K562 (cell line): ENCODE results near the gene AMIGO3. TPM values are rescaled to one million over a fixed set of nuclear protein-coding genes. Genes with fewer than 3 reads are reported as not detected.

ENCODE experiments used
- ATAC-seq: fragments of 200-7000 bp; cut with Tn5 transposase; 3 replicates; pipeline ENCODE4 v1.9.1; 2020; ENCODE audit warnings: moderate library complexity
- BruUV-seq: library from RNA; stranded (reverse); fragments of 400-500 nt; replicated peaks from 2 replicates; lab custom pipeline; 2021; lab: Mats Ljungman, UMichigan
- CTCF ChIA-PET: fragments of 300-600 bp; formaldehyde crosslinking; extraction: SDS; loops from one replicate; lab custom pipeline; 2021; ENCODE audit warnings: low intra/inter-chr PET ratio; lab: Yijun Ruan, JAX
- POLR2A ChIA-PET: fragments of 300-600, 350-650 bp; sonication (Branson Sonifier 250); formaldehyde crosslinking; extraction: SDS; loops from one replicate; lab custom pipeline; 2021; ENCODE audit warnings: antibody characterized with exemption, inconsistent platforms; lab: Yijun Ruan, JAX
- DNase-seq, 4 experiments: peaks; one replicate each; pipeline versions ENCODE4 v3.0.0 to v3.0.0-alpha.2; 2011 to 2018; ENCODE audit warnings: low spot score in 3 of 4, mixed read lengths in 3 of 4; ENCODE audit errors: extremely low read depth in 1 of 4
- FAIRE-seq: peaks from 2 replicates; lab custom pipeline; 2011; peaks lifted over from hg19 to GRCh38; lab: Jason Lieb, UNC
- H2AFZ ChIP-seq: 2 replicates; pipeline ENCODE4 v1.6.0; 2011; ENCODE audit warnings: low read depth, low read length, control low read depth, inconsistent platforms
- H3K27ac ChIP-seq: fragments of 200-600 bp; 3 replicates; pipeline ENCODE4 v1.8.0; 2011; ENCODE audit warnings: low read depth, mild to moderate bottlenecking, control low read depth, inconsistent platforms, low read length, moderate library complexity, mixed read lengths; ENCODE audit errors: extremely low read depth
- H3K27me3 ChIP-seq, 2 experiments: fragments of 300-600 bp in 1 of 2; 2 replicates in 1 of 2; 3 replicates in 1 of 2; pipeline versions ENCODE4 v1.6.0 to v1.8.0; 2011; ENCODE audit warnings: inconsistent platforms in 2 of 2, low read length in 2 of 2, mild to moderate bottlenecking in 1 of 2, mixed read lengths in 1 of 2, moderate library complexity in 1 of 2; ENCODE audit not compliant: control insufficient read depth in 2 of 2, insufficient read depth in 2 of 2
- H3K36me3 ChIP-seq: fragments of 300-600 bp; 3 replicates; pipeline ENCODE4 v1.8.0; 2011; ENCODE audit warnings: mild to moderate bottlenecking, low read length, inconsistent platforms; ENCODE audit not compliant: control insufficient read depth, insufficient read depth
- H3K4me1 ChIP-seq, 2 experiments: fragments of 200-600 bp in 1 of 2; replicated peaks in 1 of 2; 2 replicates in 1 of 2; 3 replicates in 1 of 2; pipeline versions ENCODE4 v1.5.1 to v1.8.0; 2011; ENCODE audit warnings: inconsistent platforms in 2 of 2, low read length in 2 of 2, mild to moderate bottlenecking in 1 of 2, mixed read lengths in 1 of 2, moderate library complexity in 1 of 2; ENCODE audit not compliant: control insufficient read depth in 2 of 2, insufficient read depth in 2 of 2
- H3K4me2 ChIP-seq: 2 replicates; pipeline ENCODE4 v1.6.1; 2011; ENCODE audit warnings: low read length, control low read depth, inconsistent platforms, mixed read lengths; ENCODE audit not compliant: insufficient read depth
- H3K4me3 ChIP-seq: fragments of 200-600 bp; sonication (generic), shearing (Covaris generic); 2 replicates; pipeline ENCODE4 v1.5.1; 2016; ENCODE audit warnings: control low read depth, inconsistent platforms
- H3K79me2 ChIP-seq: fragments of 200-600 bp; 3 replicates; pipeline ENCODE4 v1.8.0; 2011; ENCODE audit warnings: low read length, inconsistent platforms; ENCODE audit not compliant: control insufficient read depth, insufficient read depth
- H3K9ac ChIP-seq, 2 experiments: 2 replicates each; pipeline versions ENCODE4 v1.6.0 to v1.6.1; 2011; ENCODE audit warnings: low read depth in 2 of 2, low read length in 2 of 2, control low read depth in 1 of 2, inconsistent platforms in 1 of 2, mild to moderate bottlenecking in 1 of 2, mixed read lengths in 1 of 2; ENCODE audit not compliant: insufficient read depth in 1 of 2
- H3K9me1 ChIP-seq: one replicate; pipeline ENCODE4 v1.6.0; 2011; ENCODE audit warnings: inconsistent platforms, mild to moderate bottlenecking, low read length, moderate library complexity; ENCODE audit not compliant: control insufficient read depth, insufficient read depth
- H3K9me3 ChIP-seq: replicated peaks from 2 replicates; pipeline ENCODE4 v1.5.1; 2011; ENCODE audit warnings: low read depth, low read length, inconsistent platforms; ENCODE audit not compliant: control insufficient read depth, insufficient read depth
- H4K20me1 ChIP-seq: replicated peaks from 2 replicates; pipeline ENCODE4 v1.6.1; 2011; ENCODE audit warnings: low read length, inconsistent platforms, mixed read lengths; ENCODE audit not compliant: control insufficient read depth, insufficient read depth
- GATA2 ChIP-seq: sonication (generic); formaldehyde crosslinking; IDR thresholded peaks from 2 replicates; pipeline ENCODE4 v1.4.0; 2020; ENCODE audit warnings: mild to moderate bottlenecking, missing genetic modification reagents
- MED1 ChIP-seq: sonication (generic); formaldehyde crosslinking; IDR thresholded peaks from 2 replicates; pipeline ENCODE4 v1.8.1; 2023; ENCODE audit warnings: missing genetic modification reagents, borderline replicate concordance
- POLR2AphosphoS2 ChIP-seq: IDR thresholded peaks from 2 replicates; pipeline ENCODE4 v1.6.1; 2012; ENCODE audit warnings: low read length, improper control_type of control experiment
- WGBS: fragments of 100-300 bp; shearing (Covaris generic); methylation state at CpG from one replicate; pipeline ENCODE4 v1.1.6; 2016; ENCODE audit warnings: low coverage, mixed read lengths; ENCODE audit not compliant: insufficient coverage; ENCODE audit errors: missing lambda C conversion rate; 5-methylcytosine and 5-hydroxymethylcytosine counted together
- in situ Hi-C: fragments of 300-500 bp; cut with MboI; formaldehyde crosslinking; loops from 4 replicates; pipeline ENCODE4 v1.15.0; 2018; ENCODE audit warnings: inconsistent platforms, mixed read lengths
- intact Hi-C: fragments of 100-400 bp; cut with micrococcal nuclease; formaldehyde crosslinking; loops from 2 replicates; pipeline ENCODE4 v1.14.2; 2022
- polyA plus RNA-seq, 8 experiments: library from polyadenylated mRNA; depleted of rRNA in 4 of 8; stranded (reverse) in 5 of 8; unstranded in 3 of 8; fragments of >200 nt; fragmentation: Nextera tagmentation in 2 of 8; fragmentation: Illumina TruSeq in 1 of 8; extraction: Ambion mirVana in 2 of 8; extraction: Trizol in 1 of 8; gene quantifications; 2 replicates each; pipeline versions ENCODE4 v1.2.1 to v1.2.3, GENCODE V29; 2011 to 2014; ENCODE audit warnings: inconsistent platforms in 1 of 8, missing spikeins in 1 of 8
- total RNA-seq, 7 experiments: library from RNA; depleted of rRNA in 6 of 7; stranded (reverse); fragments of >200 nt in 6 of 7; fragmentation: Illumina TruSeq in 2 of 7; extraction: Trizol in 2 of 7; gene quantifications; 2 replicates each; pipeline versions ENCODE4 v1.2.1 to v1.2.3, GENCODE V29; 2011 to 2021; ENCODE audit warnings: low replicate concordance in 1 of 7
- TF ChIP-seq, protein P1 (sequence below): sonication (generic); formaldehyde crosslinking; IDR thresholded peaks from 2 replicates; pipeline ENCODE4 v1.8.1; 2022; ENCODE audit warnings: missing genetic modification reagents
- TF ChIP-seq, protein P2 (sequence below): fragments of 450-650 bp; IDR thresholded peaks from 2 replicates; pipeline ENCODE4 v1.6.1; 2016; ENCODE audit warnings: antibody characterized with exemption

AMIGO3 gene
- total and polyA plus RNA-seq, 9 of the 15 experiments (the other 6 are each of a cell fraction or from before 2014, with no cell fraction given) = 0.13 to 2.8 (median 0.44) TPM; not detected in 4

DNA sequence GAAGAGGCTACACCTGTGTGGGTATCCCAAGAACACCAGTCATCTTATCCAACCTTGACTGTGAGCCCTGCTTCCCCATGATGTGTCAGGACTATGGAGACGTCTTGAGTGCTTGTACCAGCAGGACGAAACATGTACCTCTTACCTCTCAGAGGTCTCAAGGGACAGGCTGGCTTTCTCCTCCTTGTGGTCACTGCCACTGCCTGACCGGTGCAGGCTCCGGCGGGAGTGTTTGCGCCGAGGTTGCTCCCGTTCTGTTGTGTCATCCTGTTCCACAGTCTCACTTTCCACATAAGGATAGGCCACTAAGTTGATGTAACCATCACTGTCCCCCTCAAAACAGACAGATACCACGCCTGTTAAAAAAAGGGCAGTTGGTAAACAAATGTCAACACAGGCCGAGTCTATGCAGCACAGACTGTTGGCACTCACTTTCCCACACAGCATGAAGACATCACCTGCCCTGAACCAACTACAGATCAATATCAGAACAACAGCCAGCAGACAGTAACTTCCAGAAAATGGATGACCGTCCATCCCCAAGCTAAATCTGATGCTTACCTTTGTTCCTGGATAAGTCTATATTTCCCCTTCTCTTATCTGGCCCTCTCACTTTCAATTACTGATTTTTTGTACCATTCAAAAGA, 18.7 kb upstream of the AMIGO3 start:
- CTCF ChIA-PET = no interaction called here
- intact Hi-C loops (no loop called here), in situ Hi-C loops (no loop called here)
- no peak for TF ChIP-seq MED1 (CRISPR knock-in tag)
- BruUV-seq = no TSS peak
- H3K36me3 ChIP-seq = peaks cover 57% of the 10 kb centered on the region
- no peak overlapping the region; a peak in 1 of 4 replicates for H3K9ac ChIP-seq
- ATAC-seq (no peak), FAIRE-seq (no peak), DNase-seq (no peak)
- H3K9me3 ChIP-seq = no peaks in the 10 kb centered on the region
- H3K4me2 ChIP-seq = no peak overlapping the region
- H3K27me3 ChIP-seq = no peaks in the 10 kb centered on the region
- H3K79me2 ChIP-seq = no peaks in the 10 kb centered on the region; the same call in 1 of the 3 replicates
- H2AFZ ChIP-seq = no peak overlapping the region
- POLR2A ChIA-PET = interaction anchor here (0.5 to 1.4 kb wide), 2 partner anchors 14 to 377 kb away, joined by 3 to 4 read pairs; partner anchors contain the start of gene GMPPB
- H3K27ac ChIP-seq = no peak overlapping the region
- no peaks in the 10 kb centered on the region for H4K20me1 ChIP-seq
- 90% methylated on average over 6 of the region's 11 CpGs for WGBS
- no peaks in the 10 kb centered on the region for H3K4me1 ChIP-seq
- no peaks in the 10 kb centered on the region for H3K9me1 ChIP-seq
- no peak overlapping the region for H3K4me3 ChIP-seq

DNA sequence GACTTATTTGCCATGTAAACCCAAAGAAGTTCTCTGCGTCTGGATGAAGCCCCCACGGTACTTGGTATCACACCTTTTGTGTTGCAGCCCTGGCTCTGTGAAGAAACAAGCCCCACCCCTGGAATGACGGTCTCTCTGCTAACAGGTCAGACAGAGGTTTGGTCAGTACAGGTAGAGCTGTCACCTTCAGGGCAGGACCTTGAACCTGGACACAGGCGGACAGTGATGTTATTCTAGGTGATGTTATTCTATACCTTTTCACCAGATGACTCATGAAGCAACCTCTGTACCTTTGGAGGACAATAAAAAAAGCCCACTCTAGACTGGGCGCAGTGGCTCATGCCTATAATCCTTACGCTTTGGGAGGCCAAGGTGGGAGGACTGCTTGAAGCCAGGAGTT, 15.3 kb upstream of the AMIGO3 start:
- POLR2A ChIA-PET = interaction anchor here (0.5 to 1.4 kb wide), 4 partner anchors 10 to 211 kb away, joined by 3 to 6 read pairs (median 4); partner anchors contain the start of gene GMPPB
- Histone ChIP-seq H3K9me1 (no peaks in the 10 kb centered on the region), H3K79me2 (no peaks in the 10 kb centered on the region; the same call in 1 of the 3 replicates)
- no peak for FAIRE-seq
- in situ Hi-C loops = no loop called here
- TF ChIP-seq POLR2AphosphoS2 (no peak), GATA2 (CRISPR knock-in tag) (no peak)
- TF ChIP-seq, protein P1, sequence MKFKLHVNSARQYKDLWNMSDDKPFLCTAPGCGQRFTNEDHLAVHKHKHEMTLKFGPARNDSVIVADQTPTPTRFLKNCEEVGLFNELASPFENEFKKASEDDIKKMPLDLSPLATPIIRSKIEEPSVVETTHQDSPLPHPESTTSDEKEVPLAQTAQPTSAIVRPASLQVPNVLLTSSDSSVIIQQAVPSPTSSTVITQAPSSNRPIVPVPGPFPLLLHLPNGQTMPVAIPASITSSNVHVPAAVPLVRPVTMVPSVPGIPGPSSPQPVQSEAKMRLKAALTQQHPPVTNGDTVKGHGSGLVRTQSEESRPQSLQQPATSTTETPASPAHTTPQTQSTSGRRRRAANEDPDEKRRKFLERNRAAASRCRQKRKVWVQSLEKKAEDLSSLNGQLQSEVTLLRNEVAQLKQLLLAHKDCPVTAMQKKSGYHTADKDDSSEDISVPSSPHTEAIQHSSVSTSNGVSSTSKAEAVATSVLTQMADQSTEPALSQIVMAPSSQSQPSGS (CRISPR knock-in tag) = no peak
- TF ChIP-seq, protein P2, sequence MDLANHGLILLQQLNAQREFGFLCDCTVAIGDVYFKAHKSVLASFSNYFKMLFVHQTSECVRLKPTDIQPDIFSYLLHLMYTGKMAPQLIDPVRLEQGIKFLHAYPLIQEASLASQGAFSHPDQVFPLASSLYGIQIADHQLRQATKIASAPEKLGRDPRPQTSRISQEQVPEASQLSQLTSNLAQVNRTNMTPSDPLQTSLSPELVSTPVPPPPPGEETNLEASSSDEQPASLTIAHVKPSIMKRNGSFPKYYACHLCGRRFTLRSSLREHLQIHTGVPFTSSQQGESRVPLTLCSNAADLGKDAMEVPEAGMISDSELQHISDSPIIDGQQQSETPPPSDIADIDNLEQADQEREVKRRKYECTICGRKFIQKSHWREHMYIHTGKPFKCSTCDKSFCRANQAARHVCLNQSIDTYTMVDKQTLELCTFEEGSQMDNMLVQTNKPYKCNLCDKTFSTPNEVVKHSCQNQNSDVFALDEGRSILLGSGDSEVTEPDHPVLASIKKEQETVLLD = no peak
- TF ChIP-seq, all 486 proteins: peak for 0
- ATAC-seq = no peak
- intact Hi-C loops = no loop called here
- Histone ChIP-seq H3K36me3 (peaks cover 69% of the 10 kb centered on the region), H3K27me3 (no peaks in the 10 kb centered on the region), H2AFZ (no peak overlapping the region), H3K4me2 (no peak overlapping the region), H3K9me3 (no peaks in the 10 kb centered on the region), H4K20me1 (no peaks in the 10 kb centered on the region), H3K4me3 (no peak overlapping the region), H3K9ac (no peak overlapping the region), H3K27ac (no peak overlapping the region), H3K4me1 (no peaks in the 10 kb centered on the region; a peak in 1 of 5 replicates)
- 90% methylated on average over 6 of the region's 6 CpGs for WGBS
- CTCF ChIA-PET = no interaction called here
- no peak for DNase-seq
- BruUV-seq = no TSS peak
